ENCODE data around the gene TEX44.

The TEX44 gene

DNA sequence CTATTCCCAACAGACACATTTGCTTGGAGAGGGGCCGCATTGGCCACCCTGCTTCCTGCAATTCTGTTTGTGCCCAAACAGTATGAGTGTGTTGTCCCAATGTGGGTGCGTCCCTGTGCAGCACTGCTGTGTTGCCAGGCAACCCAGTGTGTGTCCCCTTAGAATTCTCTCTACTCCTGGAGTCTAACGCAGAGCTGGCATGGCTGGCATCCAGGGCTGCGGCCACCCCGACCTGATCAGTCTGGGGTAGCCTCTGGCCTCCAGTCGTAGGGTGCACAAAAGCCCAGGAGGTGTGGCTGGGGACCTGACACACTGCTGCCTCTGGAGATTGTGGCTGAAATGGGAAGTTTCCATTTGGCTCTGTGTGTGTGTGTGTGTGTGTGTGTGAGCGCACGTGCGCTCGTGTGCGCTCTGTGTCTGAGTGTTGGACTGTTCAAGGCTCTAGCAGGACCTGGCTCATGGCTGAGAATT lies 48.0 kb downstream of the TEX44 start:
- no peak for DNase-seq

DNA sequence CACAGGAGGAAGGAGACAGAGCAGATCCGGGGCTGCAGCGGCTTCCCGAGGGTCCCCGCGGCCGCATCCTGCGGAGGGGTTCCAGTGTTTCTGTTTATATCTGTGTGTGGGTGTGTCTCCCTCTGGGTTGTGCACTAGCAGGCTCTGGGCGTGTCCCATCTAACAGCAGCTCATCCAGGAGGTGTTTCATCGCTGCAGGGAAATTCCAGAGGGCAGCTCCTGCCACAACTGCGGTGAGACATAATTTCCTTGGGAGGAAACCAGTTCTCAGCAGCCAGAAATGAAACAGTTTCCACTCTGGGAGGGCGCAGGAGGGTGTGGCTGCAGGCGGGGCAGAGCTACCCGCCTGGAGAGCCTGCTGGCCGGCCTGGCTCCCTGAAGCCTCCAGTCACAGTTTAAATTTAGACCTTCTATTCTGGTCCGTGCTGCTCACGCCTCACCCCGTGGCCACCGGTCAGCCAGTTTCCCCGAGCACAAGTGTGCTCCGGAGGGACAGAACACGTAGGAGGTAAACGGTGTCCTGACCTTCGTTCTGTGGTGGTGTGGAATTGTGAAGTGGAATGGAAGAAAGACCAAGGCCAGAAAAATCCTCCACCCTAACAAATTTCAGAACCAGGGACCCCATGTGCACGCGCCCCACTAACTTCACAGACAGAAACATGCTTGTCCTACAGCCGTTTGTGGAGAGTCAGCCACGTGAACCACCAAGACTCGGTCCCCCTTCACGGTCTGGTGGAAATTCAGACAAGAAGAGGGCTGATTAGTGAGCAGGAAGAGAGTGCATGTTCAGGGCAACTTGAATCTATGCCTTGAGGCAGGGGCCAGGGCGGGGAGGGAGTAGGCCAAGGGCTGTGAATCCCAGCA lies 50.2 kb downstream of the TEX44 start:
- DNase-seq = no peak

DNA sequence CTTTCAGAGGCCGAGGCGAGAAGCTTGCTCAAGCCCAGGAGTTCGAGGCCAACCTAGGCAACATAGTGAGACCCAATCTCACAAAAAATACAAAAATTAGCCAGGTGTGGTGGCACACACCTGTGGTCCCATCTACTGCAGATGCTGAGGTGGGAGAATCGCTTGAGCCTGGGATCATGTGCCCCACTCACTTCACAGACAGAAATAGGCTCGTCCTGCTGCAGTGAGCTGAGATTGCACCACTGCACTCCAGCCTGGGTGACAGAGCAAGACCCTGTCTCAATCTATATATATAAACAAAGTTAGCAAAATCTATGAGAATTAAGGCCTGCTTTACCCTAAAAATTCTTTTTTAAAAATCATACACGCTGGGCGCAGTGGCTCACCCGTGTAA lies 50.8 kb downstream of the TEX44 start:
- no peak for DNase-seq
